HG03103 (cell line): ENCODE results near the gene ERH.

ENCODE experiments used
- ATAC-seq: cut with Tn5 transposase; IDR thresholded peaks from one replicate; pipeline ENCODE4 v1.9.1; 2021; ENCODE audit warnings: low read depth; ENCODE audit not compliant: unreplicated experiment

Gene ERH

DNA sequence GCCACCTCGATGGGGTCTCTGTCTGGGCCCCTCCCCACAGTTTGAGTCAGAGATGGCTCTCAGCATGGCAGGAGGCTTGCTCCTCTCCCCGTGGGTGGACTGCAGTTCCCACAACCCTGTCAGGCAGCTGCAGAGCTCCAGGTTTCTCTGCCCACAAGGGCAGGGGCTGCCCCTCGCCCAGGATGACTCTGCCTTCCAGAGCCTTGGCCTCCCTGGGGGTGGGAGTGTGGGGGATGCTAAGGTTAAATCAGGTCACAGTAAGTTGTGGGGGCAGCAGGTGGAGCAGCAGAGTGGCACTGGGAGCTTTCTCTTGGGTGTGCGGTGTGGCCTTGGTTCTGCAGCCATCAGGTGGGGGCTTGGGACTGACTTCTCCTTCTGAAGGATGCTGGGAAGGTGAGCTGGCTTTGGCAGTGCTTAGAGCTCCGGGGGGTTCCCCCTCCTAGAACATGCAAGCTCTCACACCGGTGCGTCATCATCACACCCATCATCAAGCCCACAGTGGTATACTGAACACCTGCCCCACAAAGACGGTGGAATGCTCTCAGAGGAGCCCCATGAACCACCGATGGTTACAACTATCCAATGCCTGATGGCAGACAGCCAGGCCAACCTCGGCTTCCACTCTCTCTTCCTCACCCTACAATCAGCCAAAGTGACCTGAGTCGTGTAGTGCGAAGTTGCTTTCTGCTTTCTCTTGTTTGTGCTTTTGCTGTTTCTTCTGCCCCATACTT, 39.7 kb downstream of the ERH start:
- no peak for ATAC-seq

DNA sequence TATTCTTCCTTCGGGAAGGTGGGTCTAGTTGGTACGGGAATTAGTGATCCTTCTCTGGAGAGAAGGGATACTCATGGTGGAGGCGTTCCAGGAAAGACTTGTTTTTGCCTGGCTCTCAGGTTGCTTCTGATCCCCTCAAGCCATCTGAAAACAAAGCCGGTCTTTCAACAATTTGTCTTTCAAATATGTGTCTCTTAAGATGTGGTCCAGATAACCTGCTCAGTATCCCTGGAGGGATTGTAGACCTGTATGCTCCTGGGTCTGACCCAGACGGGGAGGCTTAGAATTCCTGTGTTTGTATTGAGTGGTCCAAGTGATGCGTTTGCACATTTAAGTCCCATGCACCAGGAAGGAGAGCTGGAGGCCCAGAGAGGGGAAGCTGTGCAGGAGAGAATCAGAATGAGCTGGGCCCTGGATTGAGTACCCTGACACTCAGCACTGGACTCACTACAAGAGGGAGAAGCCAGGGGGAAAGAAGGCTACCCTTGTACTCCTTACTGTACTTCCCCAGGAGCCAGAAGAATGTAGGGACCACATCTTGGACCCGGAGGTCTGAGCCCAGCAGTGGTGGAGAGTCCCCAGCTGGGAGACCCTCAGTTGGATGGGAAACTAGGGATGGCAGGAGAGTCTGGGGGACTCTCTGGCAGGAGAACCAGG, 40.4 kb downstream of the ERH start:
- no peak for ATAC-seq

DNA sequence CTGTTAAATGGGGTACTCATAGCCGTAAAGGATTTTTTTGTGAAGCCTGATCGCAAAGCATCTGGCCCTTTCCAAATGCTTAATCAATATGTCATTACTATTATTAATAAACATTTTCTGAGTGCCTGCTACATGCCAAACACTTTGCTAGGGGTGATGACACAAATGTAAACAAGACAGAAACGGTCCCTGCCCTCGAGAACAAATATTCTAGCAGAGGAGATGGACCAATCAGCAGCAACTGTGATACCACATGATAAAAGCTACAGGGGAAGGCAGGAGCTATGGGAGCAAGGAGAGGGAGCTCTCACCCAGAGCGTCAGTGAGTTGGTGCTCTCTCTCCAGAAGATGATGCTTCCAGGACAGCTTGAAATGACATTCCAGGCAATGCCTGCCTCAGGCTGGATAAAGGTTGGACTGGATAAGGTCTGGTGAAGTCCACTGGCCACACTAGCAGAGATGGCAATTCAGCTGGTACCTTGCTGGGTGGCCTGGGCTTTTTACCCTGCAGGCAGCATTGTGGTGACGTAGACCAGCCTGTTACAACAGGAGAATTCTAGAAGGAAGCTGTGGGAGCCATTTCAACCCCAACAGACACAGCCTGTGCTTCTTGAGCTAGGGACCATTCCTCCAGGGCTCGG, 41.1 kb downstream of the ERH start:
- ATAC-seq = no peak

DNA sequence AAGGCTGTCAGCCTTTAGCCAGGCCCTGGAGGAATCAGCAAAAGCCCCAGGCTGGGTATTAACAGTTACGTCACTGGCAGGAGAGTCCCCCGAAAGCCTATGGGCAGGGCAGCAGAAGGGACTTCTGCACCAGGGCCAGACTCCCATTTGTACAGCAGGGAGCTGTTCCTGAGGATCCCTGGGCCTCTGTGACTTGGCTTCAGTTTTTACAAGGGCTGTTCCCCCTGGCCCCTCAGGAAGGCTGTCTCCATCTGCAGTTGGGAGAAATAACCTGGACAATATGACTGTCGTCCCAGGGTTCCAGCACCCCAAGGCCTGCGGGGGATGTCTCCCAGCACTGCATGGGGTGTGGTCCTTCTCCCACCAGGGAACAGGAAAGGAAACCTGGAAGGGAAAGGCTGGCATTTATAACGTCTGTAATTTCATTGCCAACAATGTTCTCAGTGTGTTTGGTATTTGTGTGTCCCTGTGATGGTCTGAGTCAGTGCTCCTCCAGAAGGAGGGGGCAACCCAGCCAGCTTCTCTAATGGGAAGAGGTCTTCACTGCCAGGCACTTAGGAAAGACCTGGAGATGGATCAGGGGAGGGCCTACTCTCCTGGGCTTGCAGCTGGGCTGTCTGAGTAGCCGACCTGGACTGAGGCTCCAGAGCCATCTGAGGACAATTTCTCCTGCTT, 42.4 kb downstream of the ERH start:
- ATAC-seq = no peak

DNA sequence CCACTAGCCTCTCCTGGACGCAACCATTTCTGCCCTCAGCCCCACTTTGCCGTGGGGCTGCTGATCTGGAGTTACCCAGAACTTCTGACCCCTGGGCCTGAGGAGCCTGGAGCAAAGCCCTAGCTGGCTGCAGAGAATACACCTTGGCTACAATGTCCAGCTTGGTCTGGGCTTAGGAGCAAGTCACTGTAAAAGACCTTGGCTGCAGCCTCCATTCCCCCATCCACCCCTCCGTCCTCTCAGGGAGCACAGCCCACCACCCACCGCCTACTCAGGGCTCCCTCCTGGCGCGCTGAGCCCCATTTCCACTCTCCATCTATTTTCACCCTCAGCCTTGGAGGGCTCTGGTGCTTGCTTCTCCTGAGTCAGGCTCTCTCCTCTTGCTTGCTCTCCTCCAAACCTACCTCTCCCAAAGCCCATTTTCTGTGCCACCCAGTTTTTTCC, 42.9 kb downstream of the ERH start:
- ATAC-seq = peak; percentile 3

DNA sequence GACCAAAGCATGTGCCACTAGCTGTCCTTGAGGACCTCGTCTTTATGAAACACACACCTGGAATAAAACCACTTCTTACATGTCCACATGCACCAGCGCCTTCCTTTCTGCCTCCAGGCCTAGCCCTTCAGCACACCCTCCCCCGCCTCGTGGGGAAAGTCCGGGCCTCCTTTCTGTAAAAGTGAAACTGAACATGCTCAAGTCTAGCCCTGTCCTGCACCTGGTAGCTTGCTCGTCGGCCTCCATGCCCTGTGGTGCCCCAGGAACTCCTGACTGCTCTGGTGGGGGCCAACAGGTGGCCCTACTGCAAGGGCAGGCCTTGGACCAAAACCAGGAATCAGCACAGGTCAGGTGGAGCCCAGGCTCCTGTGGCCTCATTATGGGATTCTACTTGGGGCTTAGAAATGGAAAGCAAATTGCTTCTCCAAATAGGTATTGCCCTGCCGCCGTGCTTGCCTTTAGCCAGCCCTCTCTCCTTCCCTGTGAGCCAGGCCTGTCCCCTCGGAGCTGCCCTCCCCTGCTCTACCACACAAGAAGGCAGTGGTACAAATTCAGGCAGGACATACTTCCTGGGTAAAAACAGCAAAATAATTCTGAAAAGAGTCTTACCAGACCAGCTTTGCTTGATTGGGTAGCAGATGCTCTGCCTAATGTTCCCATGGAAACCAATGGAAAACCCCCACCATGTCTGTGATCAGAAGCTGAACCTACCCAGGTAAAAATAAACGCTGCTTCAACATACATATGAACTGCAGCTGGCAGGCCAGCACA, 43.5 kb downstream of the ERH start:
- ATAC-seq = peak; percentile 90

DNA sequence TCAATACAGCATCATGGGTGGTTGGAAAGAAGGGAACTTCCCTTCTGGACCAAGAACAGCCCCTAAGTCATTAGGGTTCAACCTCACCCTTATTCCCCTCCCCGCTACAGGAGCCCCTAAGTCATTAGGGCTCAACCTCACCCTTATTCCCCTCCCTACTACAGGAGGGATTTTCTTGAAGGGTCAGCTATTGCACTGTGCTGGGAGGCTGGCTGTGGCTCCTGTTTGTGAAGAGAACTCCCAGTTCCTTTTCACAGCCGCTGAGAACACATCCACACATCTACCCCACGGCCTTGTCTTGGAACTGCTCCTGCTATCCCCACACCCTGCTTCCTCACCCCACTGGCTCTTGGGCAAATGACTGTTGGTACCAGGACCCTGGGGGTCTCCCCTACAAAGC, 44.9 kb downstream of the ERH start:
- ATAC-seq = no peak

DNA sequence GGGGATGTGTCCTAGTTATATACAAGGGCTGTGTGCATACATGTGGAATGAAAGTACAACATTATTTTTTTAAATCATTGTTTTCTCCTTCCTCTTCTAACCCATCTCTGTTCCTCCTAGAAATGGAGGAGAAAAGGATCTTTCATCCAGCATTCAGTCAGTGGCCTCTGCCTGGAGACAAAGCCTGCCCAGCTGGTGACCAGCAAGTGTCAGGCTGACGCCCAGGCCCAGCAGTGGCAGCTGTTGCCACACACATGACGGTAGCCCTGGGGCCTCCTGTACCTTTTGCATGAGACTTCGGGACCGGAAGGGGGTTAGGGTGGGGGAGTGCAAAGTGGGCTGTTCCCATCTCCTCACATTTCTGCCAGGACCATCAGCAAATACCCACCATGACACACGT, 46.2 kb downstream of the ERH start:
- no peak for ATAC-seq

DNA sequence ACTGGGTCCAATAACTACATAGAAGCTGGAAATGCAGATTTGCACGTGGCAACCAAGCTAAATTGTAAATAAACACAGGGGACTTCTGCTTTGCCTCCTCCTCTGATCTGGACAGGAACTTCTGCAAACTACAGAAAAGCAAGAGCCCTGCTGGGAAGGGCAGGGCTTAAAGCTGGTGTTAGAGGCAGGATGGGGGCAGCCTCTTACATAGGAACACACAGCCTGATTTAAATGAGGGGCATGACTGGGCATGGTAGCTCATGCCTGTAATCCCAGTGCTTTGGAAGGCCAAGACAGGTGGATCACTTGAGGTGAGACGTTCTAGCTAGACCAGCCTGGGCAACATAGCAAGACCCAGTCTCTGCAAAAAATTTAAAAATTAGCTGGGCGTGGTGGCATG, 46.7 kb downstream of the ERH start:
- no peak for ATAC-seq

DNA sequence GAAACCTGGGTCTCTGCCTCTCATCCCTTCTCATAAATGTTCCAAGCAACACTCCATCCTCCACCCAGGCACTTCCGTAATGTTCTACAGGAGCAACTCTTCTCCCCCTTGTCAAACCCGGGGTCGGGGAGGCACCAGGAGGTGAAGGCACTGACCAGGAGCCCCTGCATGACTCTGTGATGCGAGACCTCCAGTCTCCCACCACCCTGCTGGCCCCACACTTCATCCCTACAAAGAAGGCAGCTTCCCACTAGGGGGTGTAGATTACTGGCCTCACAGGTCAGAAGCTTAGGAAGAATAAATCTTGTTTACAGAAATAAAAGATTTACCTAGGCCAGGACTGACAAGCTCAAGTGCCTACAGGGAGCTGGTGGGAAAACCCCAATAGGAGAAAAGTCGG, 47.2 kb downstream of the ERH start:
- ATAC-seq = no peak

DNA sequence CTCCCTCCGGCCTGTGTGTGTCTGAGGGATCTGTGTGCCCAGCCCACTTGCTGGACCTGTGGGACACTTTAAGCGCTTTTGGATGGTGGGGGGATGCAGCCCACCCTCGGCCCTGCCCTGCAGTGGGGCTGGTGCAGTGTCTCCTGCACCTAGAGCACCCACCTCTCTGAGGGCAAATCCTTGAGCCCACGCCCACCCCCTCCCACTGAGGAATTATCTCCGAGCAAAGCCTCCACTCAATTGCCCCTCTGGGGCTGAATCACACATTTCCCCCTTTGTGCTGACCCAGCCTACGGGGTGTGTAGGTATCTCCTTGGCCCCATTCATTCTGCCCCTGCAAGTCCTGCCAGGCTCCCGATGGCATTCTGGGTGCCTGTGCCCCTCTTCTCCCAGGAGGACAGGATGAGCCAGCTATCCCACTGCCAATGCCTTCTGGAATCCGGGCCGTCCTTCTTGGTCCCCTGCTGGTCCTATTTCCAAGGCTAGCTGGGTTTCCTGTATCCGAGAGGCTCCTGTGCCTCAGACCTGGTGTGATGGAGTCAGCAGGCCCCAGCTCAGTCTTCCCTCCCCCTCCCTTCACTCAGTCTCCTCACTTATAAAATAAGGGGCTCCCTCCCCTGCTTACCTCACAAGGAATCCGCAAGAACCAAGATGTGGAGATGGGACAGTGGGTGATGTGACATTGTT, 48.9 kb downstream of the ERH start:
- ATAC-seq = no peak

DNA sequence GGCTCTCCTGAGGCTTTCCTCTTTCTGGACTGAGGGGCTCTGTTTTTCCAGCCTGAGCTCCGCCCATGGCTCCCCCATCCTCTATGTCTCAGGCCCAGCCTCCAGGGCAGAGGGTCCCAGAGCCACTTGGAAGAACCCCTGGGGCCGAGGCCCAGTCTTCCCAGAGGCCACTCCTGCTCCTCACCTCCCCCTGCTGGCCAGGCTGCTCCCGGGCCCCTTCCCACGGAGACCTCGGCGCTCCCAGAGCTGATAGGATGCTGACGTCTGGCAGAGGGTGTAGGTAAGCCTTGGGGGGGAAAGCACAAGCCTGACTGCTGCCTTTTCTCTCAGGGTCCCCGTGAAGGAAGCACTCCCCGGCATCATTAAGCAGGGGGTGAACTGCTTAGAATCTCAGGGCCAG, 51.4 kb downstream of the ERH start:
- no peak for ATAC-seq

DNA sequence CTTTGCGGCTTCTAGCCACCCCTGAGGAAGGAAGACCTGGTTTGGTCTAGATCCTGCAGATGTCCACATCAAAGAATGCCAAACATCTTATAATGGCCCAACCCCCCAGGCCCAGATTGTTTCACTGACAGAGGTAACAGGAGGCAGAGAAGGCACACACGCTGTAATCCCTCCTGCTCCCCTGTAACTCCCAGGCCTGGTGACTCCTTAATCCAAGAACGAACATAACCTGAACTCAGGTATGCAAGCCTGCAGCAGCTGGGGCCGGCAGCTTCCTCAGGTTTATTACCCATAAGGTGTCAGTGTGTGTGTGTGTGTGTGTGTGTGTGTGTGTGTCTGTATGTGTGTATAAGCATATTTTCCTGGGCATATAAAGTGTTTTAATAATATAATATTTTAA, 52.7 kb downstream of the ERH start:
- ATAC-seq = no peak

DNA sequence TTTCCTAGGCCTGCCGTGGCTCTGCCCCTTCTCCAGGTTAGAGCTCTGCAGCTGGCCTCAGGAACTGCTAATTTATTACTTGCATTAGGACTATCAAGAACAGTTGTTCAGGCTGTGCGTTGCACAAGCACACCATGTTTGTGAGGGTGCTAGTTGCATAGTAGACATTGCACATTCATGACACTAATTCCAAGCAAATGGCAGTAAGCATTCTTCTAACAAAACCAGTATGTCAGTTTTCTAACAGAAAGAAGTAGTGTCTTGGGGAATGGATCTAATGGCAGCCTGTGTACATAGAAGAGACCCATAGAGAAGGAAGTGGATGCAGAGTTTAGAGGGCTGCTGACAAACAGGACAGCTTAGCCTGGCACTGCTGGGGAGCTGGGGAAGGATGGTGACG, 53.9 kb downstream of the ERH start:
- no peak for ATAC-seq

DNA sequence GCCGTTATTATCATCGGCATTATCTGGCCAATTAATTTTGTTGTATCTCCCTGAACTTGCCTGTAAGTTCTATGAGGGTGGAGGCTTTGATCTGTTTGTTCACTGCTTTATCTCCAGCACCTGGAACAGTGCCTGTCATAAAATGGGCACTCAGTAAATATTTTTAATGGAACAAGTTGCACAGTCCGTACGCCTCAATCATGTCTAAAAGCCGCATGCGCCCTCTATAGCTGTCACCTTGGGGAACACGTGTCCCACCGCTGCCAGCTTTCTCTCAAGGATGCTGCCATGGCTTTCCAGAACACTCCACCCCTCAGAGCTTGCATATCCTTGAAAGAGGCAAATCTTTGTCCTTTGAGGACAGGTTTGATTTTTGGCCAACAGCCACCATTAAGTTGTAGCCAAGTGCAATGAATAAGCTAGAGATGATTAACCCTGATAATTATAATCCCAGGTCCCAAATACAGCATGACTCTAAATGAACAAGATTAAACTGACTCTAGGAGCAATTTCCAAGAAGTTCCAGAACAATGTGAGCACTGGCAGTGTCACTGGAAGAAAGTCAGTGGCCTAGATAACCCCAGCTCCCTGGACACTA, 55.1 kb downstream of the ERH start:
- ATAC-seq = no peak

DNA sequence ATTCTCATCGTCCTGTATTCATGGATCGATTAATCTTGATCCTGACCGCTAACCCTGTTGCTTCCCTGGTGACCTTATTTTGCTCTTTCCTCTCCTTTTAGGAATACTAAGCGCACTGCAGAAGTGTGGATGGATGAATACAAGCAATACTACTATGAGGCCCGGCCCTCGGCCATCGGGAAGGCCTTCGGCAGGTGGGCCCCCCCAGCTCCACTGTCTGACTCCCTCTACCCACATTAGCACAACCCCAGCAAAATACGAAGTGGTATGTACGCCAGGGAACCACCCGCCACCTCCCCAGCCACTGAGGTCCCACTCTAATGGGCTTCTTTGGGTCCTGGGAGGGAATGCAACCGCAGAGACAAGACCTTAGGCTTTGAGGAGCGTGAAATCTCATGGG, 58.7 kb downstream of the ERH start:
- ATAC-seq = no peak

DNA sequence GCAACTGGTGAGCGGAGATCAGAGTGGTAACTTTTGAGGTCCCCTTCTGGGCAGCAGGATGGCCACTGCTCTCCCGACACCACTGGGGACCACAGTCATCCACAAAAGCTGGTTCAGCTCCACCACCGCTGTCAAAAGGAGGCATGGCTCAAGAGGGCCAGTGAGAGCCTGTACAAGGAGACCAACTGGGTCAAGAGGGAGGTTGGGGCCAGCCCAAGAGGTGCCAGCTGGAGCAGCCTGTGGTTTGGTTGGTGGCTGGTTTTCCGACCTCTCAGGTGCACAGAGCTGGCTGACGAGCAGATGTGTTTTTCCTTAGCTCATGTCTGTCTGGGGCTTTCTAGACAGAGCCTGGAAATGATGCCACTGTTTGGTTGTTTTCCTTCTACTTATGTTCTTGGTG, 60.1 kb downstream of the ERH start:
- ATAC-seq = no peak

DNA sequence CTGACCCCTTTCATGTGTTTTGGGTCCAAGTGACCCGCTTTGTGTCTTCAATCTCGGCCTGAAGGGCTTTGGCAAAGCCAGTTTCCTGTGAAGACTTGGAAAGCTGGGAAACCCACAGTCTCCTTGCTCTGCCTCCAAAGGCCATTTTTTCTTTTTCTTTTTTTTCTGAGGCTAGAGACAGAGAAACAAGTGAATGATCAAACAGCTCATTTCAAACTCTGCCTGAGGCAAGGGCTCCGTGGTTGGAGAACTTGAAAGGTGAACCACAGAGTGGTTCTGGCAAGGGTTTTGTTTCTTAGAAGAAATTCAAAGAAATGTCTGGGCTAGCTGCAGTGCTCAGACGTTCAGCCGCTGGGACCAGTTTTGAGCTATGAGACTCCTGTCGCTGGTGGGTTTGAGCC, 62.7 kb downstream of the ERH start:
- no peak for ATAC-seq

DNA sequence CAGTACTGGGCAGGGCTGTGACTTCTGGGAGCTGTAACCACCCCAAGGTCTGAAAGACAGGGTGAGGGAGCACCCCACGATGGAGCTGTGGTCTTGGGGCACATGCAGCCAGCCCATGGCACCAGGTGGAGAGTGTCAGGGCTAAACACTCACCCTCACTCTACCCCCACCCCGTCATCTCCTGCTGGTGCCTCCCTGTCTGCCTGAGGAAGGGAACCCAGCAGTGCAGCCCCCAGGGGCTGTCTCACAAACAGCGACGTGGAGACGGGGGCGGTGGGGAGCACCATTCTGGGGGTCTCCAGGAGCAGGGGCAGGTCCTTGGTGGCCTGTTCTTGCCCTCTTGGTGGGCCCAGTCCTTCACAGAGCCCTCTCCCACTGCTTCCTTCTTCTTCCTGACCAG, 63.5 kb downstream of the ERH start:
- no peak for ATAC-seq
